SK-MEL-5 (cell line): ENCODE data around the gene RTP1. TPM values are rescaled to one million over a fixed set of nuclear protein-coding genes. Genes with fewer than 3 reads are reported as not detected.
"Not testable (repeated sequence)": the region's sequence is repeated elsewhere in the genome, so short reads cannot be mapped to it uniquely, and the experiment has no call there.

Experiments
- DNase-seq: peaks from one replicate; pipeline ENCODE4 v3.0.0-alpha.2; 2016; ENCODE audit warnings: low read depth, low spot score
- in situ Hi-C: cut with HindIII; loops from 2 replicates; pipeline ENCODE4 v1.10.0; 2016; ENCODE audit warnings: low sequenced_read_pairs, high pct_unique_total_duplicates, low pct_unique_long_range_greater_than_20kb
- total RNA-seq: library from RNA; depleted of rRNA; stranded (reverse); fragments of >200 nt; shearing (Covaris generic); gene quantifications from 2 replicates; pipeline ENCODE4 v1.2.3, GENCODE V29; 2014; rRNA removed

Gene RTP1
- total RNA-seq, 1 experiment from 2014 or later: not detected

GRCh38 chr3:187223799-187224198 is 26.5 kb downstream of the RTP1 start:
- DNase-seq: no peak
- in situ Hi-C loops: no loop called here

- in situ Hi-C loops: no loop called here
- no peak for DNase-seq
These were observed 30.5 kb downstream of the RTP1 start for GRCh38 chr3:187227658-187228258.

GRCh38 chr3:187228740-187229139 is 31.5 kb downstream of the RTP1 start:
- in situ Hi-C loops: no loop called here
- no peak for DNase-seq

- DNase-seq: no peak
- in situ Hi-C loops: no loop called here
These were observed 32.7 kb downstream of the RTP1 start for GRCh38 chr3:187230011-187230410.

GRCh38 chr3:187236962-187237361 is 39.7 kb downstream of the RTP1 start:
- in situ Hi-C loops: no loop called here
- no peak for DNase-seq

- no peak for DNase-seq
- in situ Hi-C loops: no loop called here
These were observed 40.5 kb downstream of the RTP1 start for GRCh38 chr3:187237741-187238140.

- no peak for DNase-seq
- in situ Hi-C loops: no loop called here
These were observed 41.0 kb downstream of the RTP1 start for GRCh38 chr3:187238239-187238638.

GRCh38 chr3:187238835-187239234 is 41.5 kb downstream of the RTP1 start:
- in situ Hi-C loops, DNase-seq: not testable (repeated sequence)

- DNase-seq: no peak
- in situ Hi-C loops: no loop called here
These were observed 45.1 kb downstream of the RTP1 start for GRCh38 chr3:187242435-187242834.

- in situ Hi-C loops: no loop called here
- DNase-seq: no peak
These were observed 45.6 kb downstream of the RTP1 start for GRCh38 chr3:187242900-187243299.

GRCh38 chr3:187243933-187244524 is 46.7 kb downstream of the RTP1 start:
- in situ Hi-C loops: no loop called here
- no peak for DNase-seq

- in situ Hi-C loops: no loop called here
- peak; percentile 21 for DNase-seq
These were observed 50.1 kb downstream of the RTP1 start for GRCh38 chr3:187247398-187247797.

Other genes starting within 250 kb of the RTP1 start
- gene RPL39L, start 58.0 kb upstream of the RTP1 start, total RNA-seq: 33.8 and 35.6 TPM in 2 replicates
- gene MASP1, start 94.3 kb downstream of the RTP1 start, total RNA-seq: not detected in 2 replicates
- gene RTP4, start 170.9 kb downstream of the RTP1 start, total RNA-seq: 8.2 and 10.8 TPM in 2 replicates